ENCODE data around the gene KCNAB1.

Gene KCNAB1

DNA sequence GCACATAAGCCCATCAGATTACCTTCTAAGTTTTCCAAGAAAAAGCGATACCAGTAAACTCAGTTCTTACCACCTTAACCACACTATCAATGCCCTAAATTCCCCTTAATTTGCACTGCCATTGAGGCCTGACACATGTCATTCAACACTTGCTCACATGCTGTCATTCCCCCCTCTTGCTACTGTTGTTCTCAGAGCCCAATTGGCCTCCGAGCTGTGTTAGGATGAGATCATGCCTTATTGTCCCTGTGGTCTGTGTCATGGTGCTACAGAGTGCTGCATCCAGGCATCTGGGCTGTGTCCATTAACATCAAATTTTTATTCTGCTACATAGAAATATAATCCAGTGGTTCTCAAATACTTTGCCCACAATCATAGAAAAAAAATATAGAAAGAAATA is 221.0 kb downstream of the KCNAB1 start:
- no peaks in the 10 kb centered on the region for H3K79me2 ChIP-seq (ENCODE audit: low read length)
- no peak overlapping the region for H3K4me2 ChIP-seq (ENCODE audit: low read depth, low read length)
- no peaks in the 10 kb centered on the region for H3K27me3 ChIP-seq (replicated peaks; ENCODE audit: insufficient read depth, low read length)
- no peak overlapping the region for H3K9ac ChIP-seq (ENCODE audit: low read length)
- 0 out of 2 replicates have a peak, but pooled peaks cover 2% of the 10 kb centered on the region for H3K4me1 ChIP-seq (ENCODE audit: low read length)
- no peaks in the 10 kb centered on the region for H3F3A ChIP-seq (ENCODE audit: insufficient read depth, low read length)
- no peak overlapping the region for H3K27ac ChIP-seq (ENCODE audit: low read length)
- H3K9me3 ChIP-seq (replicated peaks; ENCODE audit: insufficient read depth, low read length): no peaks in the 10 kb centered on the region
- no peaks in the 10 kb centered on the region for H3K36me3 ChIP-seq (replicated peaks; ENCODE audit: insufficient read depth, low read length)
- H2AFZ ChIP-seq (ENCODE audit: low read length): no peak overlapping the region
- no peaks in the 10 kb centered on the region for H3K9me2 ChIP-seq (replicated peaks; ENCODE audit: insufficient read depth, low read length)
- TF ChIP-seq EZH2phosphoT487 (IDR thresholded peaks at IDR 0.05; ENCODE audit: low read length) (no peak), EZH2 (optimal IDR thresholded peaks at IDR 0.05; ENCODE audit: low read depth, low read length) (no peak)
- TF ChIP-seq, protein P1, sequence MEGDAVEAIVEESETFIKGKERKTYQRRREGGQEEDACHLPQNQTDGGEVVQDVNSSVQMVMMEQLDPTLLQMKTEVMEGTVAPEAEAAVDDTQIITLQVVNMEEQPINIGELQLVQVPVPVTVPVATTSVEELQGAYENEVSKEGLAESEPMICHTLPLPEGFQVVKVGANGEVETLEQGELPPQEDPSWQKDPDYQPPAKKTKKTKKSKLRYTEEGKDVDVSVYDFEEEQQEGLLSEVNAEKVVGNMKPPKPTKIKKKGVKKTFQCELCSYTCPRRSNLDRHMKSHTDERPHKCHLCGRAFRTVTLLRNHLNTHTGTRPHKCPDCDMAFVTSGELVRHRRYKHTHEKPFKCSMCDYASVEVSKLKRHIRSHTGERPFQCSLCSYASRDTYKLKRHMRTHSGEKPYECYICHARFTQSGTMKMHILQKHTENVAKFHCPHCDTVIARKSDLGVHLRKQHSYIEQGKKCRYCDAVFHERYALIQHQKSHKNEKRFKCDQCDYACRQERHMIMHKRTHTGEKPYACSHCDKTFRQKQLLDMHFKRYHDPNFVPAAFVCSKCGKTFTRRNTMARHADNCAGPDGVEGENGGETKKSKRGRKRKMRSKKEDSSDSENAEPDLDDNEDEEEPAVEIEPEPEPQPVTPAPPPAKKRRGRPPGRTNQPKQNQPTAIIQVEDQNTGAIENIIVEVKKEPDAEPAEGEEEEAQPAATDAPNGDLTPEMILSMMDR (IDR thresholded peaks at IDR 0.05; ENCODE audit: low read length): no peak
- no peak for DNase-seq
- H3K4me3 ChIP-seq (ENCODE audit: low read length): no peak overlapping the region
- no peaks in the 10 kb centered on the region for H4K20me1 ChIP-seq (ENCODE audit: insufficient read depth, low read length)

DNA sequence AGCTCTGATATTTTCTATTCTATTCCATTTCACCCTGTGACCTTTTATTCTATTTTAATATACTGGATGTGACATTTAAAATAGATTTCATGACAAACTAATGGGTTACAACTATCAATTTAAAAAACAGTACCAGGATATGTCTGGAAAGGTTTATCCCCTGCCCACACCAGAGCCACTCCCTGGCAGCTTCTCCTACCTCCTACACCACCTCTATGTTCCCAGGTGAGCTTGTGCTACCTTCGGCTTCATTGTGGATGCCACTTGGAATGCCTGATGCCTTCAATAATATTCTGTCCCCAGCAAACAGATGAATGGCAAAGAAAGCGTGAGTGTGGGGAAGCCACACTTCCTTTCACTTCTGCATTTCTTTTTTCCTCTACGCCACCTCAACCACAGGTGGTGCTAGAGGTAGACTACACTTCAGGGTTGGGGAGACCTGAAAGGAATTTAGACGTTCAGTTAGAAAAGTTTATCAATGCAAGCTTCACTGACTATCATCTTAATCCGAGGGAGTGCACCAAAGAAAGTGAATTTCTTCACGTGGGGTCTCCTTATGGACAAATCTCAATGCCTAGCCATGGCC is 221.5 kb downstream of the KCNAB1 start:
- no peak overlapping the region for H3K9ac ChIP-seq (ENCODE audit: low read length)
- TF ChIP-seq EZH2 (optimal IDR thresholded peaks at IDR 0.05; ENCODE audit: low read depth, low read length): no peak
- TF ChIP-seq EZH2phosphoT487 (IDR thresholded peaks at IDR 0.05; ENCODE audit: low read length): no peak
- TF ChIP-seq, protein P1 (IDR thresholded peaks at IDR 0.05; ENCODE audit: low read length): peak; percentile 79
- peak; percentile 78 for DNase-seq
- H3K4me2 ChIP-seq (ENCODE audit: low read depth, low read length): peak overlapping the region; percentile 19; the same call in 1 of the 2 replicates
- H4K20me1 ChIP-seq (ENCODE audit: insufficient read depth, low read length): no peaks in the 10 kb centered on the region
- no peak overlapping the region for H3K4me3 ChIP-seq (ENCODE audit: low read length)
- 0 out of 2 replicates have a peak, but pooled peaks cover 2% of the 10 kb centered on the region for H3K4me1 ChIP-seq (ENCODE audit: low read length)
- no peak overlapping the region for H3K27ac ChIP-seq (ENCODE audit: low read length)
- no peaks in the 10 kb centered on the region for H3K9me2 ChIP-seq (replicated peaks; ENCODE audit: insufficient read depth, low read length)
- H2AFZ ChIP-seq (ENCODE audit: low read length): no peak overlapping the region
- H3K79me2 ChIP-seq (ENCODE audit: low read length): no peaks in the 10 kb centered on the region
- no peaks in the 10 kb centered on the region for H3F3A ChIP-seq (ENCODE audit: insufficient read depth, low read length)
- no peaks in the 10 kb centered on the region for H3K9me3 ChIP-seq (replicated peaks; ENCODE audit: insufficient read depth, low read length)
- no peaks in the 10 kb centered on the region for H3K27me3 ChIP-seq (replicated peaks; ENCODE audit: insufficient read depth, low read length)
- no peaks in the 10 kb centered on the region for H3K36me3 ChIP-seq (replicated peaks; ENCODE audit: insufficient read depth, low read length)

DNA sequence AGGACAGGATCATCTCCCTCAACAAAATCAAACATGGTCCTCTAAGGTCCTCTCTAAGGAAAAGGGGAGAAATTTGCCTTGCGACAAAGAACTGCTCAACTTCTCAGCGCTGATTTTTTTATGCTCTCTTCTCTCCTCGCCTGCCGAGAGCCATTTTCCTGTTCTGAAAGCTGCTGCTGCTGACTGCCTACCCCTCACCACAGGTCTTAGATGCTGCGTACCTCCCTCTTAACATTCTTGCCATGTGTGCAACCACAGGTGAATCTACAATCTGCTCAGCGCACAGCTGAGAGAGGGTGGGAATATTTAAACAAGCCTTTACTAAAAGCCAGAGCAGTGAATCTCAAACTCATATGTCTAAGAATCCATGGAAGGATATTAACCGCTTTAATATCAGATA is 223.8 kb downstream of the KCNAB1 start:
- Histone ChIP-seq H3K4me1 (ENCODE audit: low read length) (peaks cover 7% of the 10 kb centered on the region), H3K79me2 (ENCODE audit: low read length) (no peaks in the 10 kb centered on the region), H3F3A (ENCODE audit: insufficient read depth, low read length) (no peaks in the 10 kb centered on the region), H2AFZ (ENCODE audit: low read length) (no peak overlapping the region), H3K27me3 (replicated peaks; ENCODE audit: insufficient read depth, low read length) (no peaks in the 10 kb centered on the region), H3K9me2 (replicated peaks; ENCODE audit: insufficient read depth, low read length) (no peaks in the 10 kb centered on the region), H3K36me3 (replicated peaks; ENCODE audit: insufficient read depth, low read length) (no peaks in the 10 kb centered on the region), H3K4me3 (ENCODE audit: low read length) (no peak overlapping the region), H3K9me3 (replicated peaks; ENCODE audit: insufficient read depth, low read length) (no peaks in the 10 kb centered on the region), H3K9ac (ENCODE audit: low read length) (no peak overlapping the region), H4K20me1 (ENCODE audit: insufficient read depth, low read length) (no peaks in the 10 kb centered on the region), H3K4me2 (ENCODE audit: low read depth, low read length) (no peak overlapping the region), H3K27ac (ENCODE audit: low read length) (no peak overlapping the region)
- no peak for TF ChIP-seq EZH2phosphoT487 (IDR thresholded peaks at IDR 0.05; ENCODE audit: low read length)
- TF ChIP-seq, protein P1 (IDR thresholded peaks at IDR 0.05; ENCODE audit: low read length): no peak
- TF ChIP-seq EZH2 (optimal IDR thresholded peaks at IDR 0.05; ENCODE audit: low read depth, low read length): no peak
- no peak for DNase-seq
